Neural progenitor cell (in vitro differentiated cells): Measurements from ENCODE around the gene HOATZ. TPM values are rescaled to one million over a fixed set of nuclear protein-coding genes. Genes with fewer than 3 reads are reported as not detected.

Experiments
- DNase-seq: peaks from one replicate; pipeline ENCODE4 v3.0.0-alpha.2; 2016; ENCODE audit warnings: low spot score
- H2AFZ ChIP-seq: fragments of 200-600 bp; sonication (generic); replicated peaks from 2 replicates; pipeline ENCODE4 v1.6.1; 2016; ENCODE audit warnings: antibody characterized with exemption
- H3F3A ChIP-seq: fragments of 200-600 bp; sonication (generic); 2 replicates; pipeline ENCODE4 v1.6.1; 2016; ENCODE audit warnings: antibody characterized with exemption, low read depth
- H3K27ac ChIP-seq: fragments of 200-600 bp; sonication (generic); 2 replicates; pipeline ENCODE4 v1.5.1; 2016; ENCODE audit warnings: mild to moderate bottlenecking
- H3K27me3 ChIP-seq: fragments of 200-600 bp; sonication (generic); 2 replicates; pipeline ENCODE4 v1.6.1; 2016; ENCODE audit warnings: mild to moderate bottlenecking, moderate library complexity
- H3K36me3 ChIP-seq: fragments of 200-600 bp; sonication (generic); 2 replicates; pipeline ENCODE4 v1.5.1; 2016
- H3K4me1 ChIP-seq: fragments of 200-600 bp; sonication (generic); 2 replicates; pipeline ENCODE4 v1.6.1; 2016; ENCODE audit warnings: mixed run types
- H3K4me2 ChIP-seq: fragments of 200-600 bp; sonication (generic); 2 replicates; pipeline ENCODE4 v1.6.1; 2016
- H3K4me3 ChIP-seq: fragments of 200-600 bp; sonication (generic); 2 replicates; pipeline ENCODE4 v1.5.1; 2016
- H3K79me2 ChIP-seq: fragments of 200-600 bp; sonication (generic); 2 replicates; pipeline ENCODE4 v1.6.1; 2016; ENCODE audit warnings: low read depth
- H3K9ac ChIP-seq: fragments of 200-600 bp; sonication (generic); 2 replicates; pipeline ENCODE4 v1.6.1; 2016
- H3K9me3 ChIP-seq: fragments of 200-600 bp; sonication (generic); 2 replicates; pipeline ENCODE4 v1.5.1; 2016; ENCODE audit warnings: low read depth
- H4K20me1 ChIP-seq: fragments of 200-600 bp; sonication (generic); 2 replicates; pipeline ENCODE4 v1.6.1; 2016; ENCODE audit warnings: low read depth
- H3K27ac Mint-ChIP-seq: 3 replicates; pipeline ENCODE4 v1.8.0; 2021; ENCODE audit warnings: mixed read lengths
- H3K27me3 Mint-ChIP-seq: 2 replicates; pipeline ENCODE4 v1.8.0; 2022; ENCODE audit warnings: low read depth, mild to moderate bottlenecking, inconsistent platforms, moderate library complexity, mixed read lengths; ENCODE audit not compliant: insufficient read depth
- H3K36me3 Mint-ChIP-seq: 3 replicates; pipeline ENCODE4 v1.8.0; 2021; ENCODE audit warnings: mixed read lengths
- H3K4me1 Mint-ChIP-seq: 3 replicates; pipeline ENCODE4 v1.8.0; 2021; ENCODE audit warnings: mixed read lengths
- H3K4me3 Mint-ChIP-seq: 3 replicates; pipeline ENCODE4 v1.8.0; 2021; ENCODE audit warnings: mild to moderate bottlenecking, moderate library complexity, mixed read lengths
- H3K9me3 Mint-ChIP-seq: 3 replicates; pipeline ENCODE4 v1.8.0; 2020; ENCODE audit warnings: mixed read lengths
- CTCF ChIP-seq: fragments of 200-600 bp; sonication (generic); IDR thresholded peaks from 2 replicates; pipeline ENCODE4 v1.5.1; 2017; ENCODE audit warnings: antibody characterized with exemption, mild to moderate bottlenecking
- EZH2 ChIP-seq: fragments of 200-600 bp; sonication (generic); IDR thresholded peaks from 2 replicates; pipeline ENCODE4 v1.6.1; 2017; ENCODE audit warnings: antibody characterized with exemption, mild to moderate bottlenecking, moderate library complexity
- EZH2phosphoT487 ChIP-seq: fragments of 200-600 bp; sonication (generic); IDR thresholded peaks from 2 replicates; pipeline ENCODE4 v1.6.1; 2017; ENCODE audit warnings: antibody characterized with exemption
- total RNA-seq: library from RNA; depleted of rRNA; stranded (reverse); fragments of >200 nt; gene quantifications from 2 replicates; pipeline ENCODE4 v1.2.3, GENCODE V29; 2015; ENCODE audit warnings: low replicate concordance

The HOATZ gene
- total RNA-seq, 1 donor from 2014 or later = not detected

GRCh38 chr11:111554532-111554931 lies 40.0 kb downstream of the HOATZ start:
- no peaks in the 10 kb centered on the region for H3K27me3 Mint-ChIP-seq
- H3K9ac ChIP-seq = no peak overlapping the region
- H3K4me1 Mint-ChIP-seq = no peaks in the 10 kb centered on the region
- H3K9me3 ChIP-seq = no peaks in the 10 kb centered on the region
- H3K4me3 ChIP-seq = no peak overlapping the region
- H3K36me3 ChIP-seq = no peaks in the 10 kb centered on the region
- no peaks in the 10 kb centered on the region for H3F3A ChIP-seq
- peaks cover 8% of the 10 kb centered on the region for H3K9me3 Mint-ChIP-seq
- H3K4me3 Mint-ChIP-seq = no peak overlapping the region
- no peak overlapping the region for H2AFZ ChIP-seq
- TF ChIP-seq EZH2 (no peak), CTCF (no peak), EZH2phosphoT487 (no peak)
- no peak overlapping the region for H3K27ac ChIP-seq
- no peaks in the 10 kb centered on the region for H3K36me3 Mint-ChIP-seq
- no peak overlapping the region for H3K4me2 ChIP-seq
- no peaks in the 10 kb centered on the region for H3K79me2 ChIP-seq
- DNase-seq = no peak
- no peak overlapping the region for H3K27ac Mint-ChIP-seq
- no peaks in the 10 kb centered on the region for H3K4me1 ChIP-seq
- no peaks in the 10 kb centered on the region for H4K20me1 ChIP-seq
- H3K27me3 ChIP-seq = no peaks in the 10 kb centered on the region

GRCh38 chr11:111555255-111555654 lies 40.7 kb downstream of the HOATZ start:
- Histone ChIP-seq H3K9me3 (no peaks in the 10 kb centered on the region), H3K4me1 (no peaks in the 10 kb centered on the region), H2AFZ (no peak overlapping the region), H3K36me3 (no peaks in the 10 kb centered on the region), H3K9ac (no peak overlapping the region), H3K27ac (no peak overlapping the region), H3K4me2 (no peak overlapping the region), H3K79me2 (no peaks in the 10 kb centered on the region), H3K4me3 (no peak overlapping the region), H3F3A (no peaks in the 10 kb centered on the region), H3K27me3 (no peaks in the 10 kb centered on the region), H4K20me1 (no peaks in the 10 kb centered on the region)
- Mint-ChIP-seq H3K4me1 (no peaks in the 10 kb centered on the region), H3K27me3 (no peaks in the 10 kb centered on the region), H3K9me3 (peaks cover 8% of the 10 kb centered on the region), H3K27ac (no peak overlapping the region), H3K36me3 (no peaks in the 10 kb centered on the region), H3K4me3 (no peak overlapping the region)
- no peak for DNase-seq
- TF ChIP-seq EZH2phosphoT487 = no peak
- TF ChIP-seq CTCF = no peak
- TF ChIP-seq EZH2 = no peak

- H2AFZ ChIP-seq = no peak overlapping the region
- peaks cover 7% of the 10 kb centered on the region for H3K4me1 ChIP-seq
- no peaks in the 10 kb centered on the region for H4K20me1 ChIP-seq
- H3K4me3 ChIP-seq = no peak overlapping the region
- H3K36me3 Mint-ChIP-seq = no peaks in the 10 kb centered on the region
- H3K9me3 Mint-ChIP-seq = peaks cover 8% of the 10 kb centered on the region
- H3K36me3 ChIP-seq = no peaks in the 10 kb centered on the region
- H3K9ac ChIP-seq = no peak overlapping the region
- H3K27me3 Mint-ChIP-seq = no peaks in the 10 kb centered on the region
- no peaks in the 10 kb centered on the region for H3K79me2 ChIP-seq
- H3K4me2 ChIP-seq = no peak overlapping the region
- no peak overlapping the region for H3K27ac Mint-ChIP-seq
- H3K4me1 Mint-ChIP-seq = no peaks in the 10 kb centered on the region
- no peaks in the 10 kb centered on the region for H3F3A ChIP-seq
- no peaks in the 10 kb centered on the region for H3K27me3 ChIP-seq
- H3K9me3 ChIP-seq = no peaks in the 10 kb centered on the region
- no peak overlapping the region for H3K4me3 Mint-ChIP-seq
- no peak overlapping the region for H3K27ac ChIP-seq
- TF ChIP-seq CTCF (no peak), EZH2 (no peak), EZH2phosphoT487 (no peak)
- no peak for DNase-seq
Measured at GRCh38 chr11:111557425-111558111, 43.0 kb downstream of the HOATZ start.
